T-helper 2 cell treated with Interferon-gamma antibody and Interleukin-4, amounts not matched to agents 100 ng/mL and 5 ng/mL, for 36 hours (primary cell): ENCODE results near the gene PKNOX1. TPM values are rescaled to one million over a fixed set of nuclear protein-coding genes. Genes with fewer than 3 reads are reported as not detected.
"Not testable (repeated sequence)": the region's sequence is repeated elsewhere in the genome, so short reads cannot be mapped to it uniquely, and the experiment has no call there.

Experiments used
- intact Hi-C: fragments of 100-400 bp; cut with micrococcal nuclease; formaldehyde crosslinking; loops from one replicate; pipeline ENCODE4 v1.15.1; 2023
- total RNA-seq: library from RNA; stranded (reverse); gene quantifications from 2 replicates; pipeline ENCODE4 v1.2.3, GENCODE V29; 2022

The PKNOX1 gene
- total RNA-seq, 1 donor from 2014 or later: 32.2 TPM

DNA sequence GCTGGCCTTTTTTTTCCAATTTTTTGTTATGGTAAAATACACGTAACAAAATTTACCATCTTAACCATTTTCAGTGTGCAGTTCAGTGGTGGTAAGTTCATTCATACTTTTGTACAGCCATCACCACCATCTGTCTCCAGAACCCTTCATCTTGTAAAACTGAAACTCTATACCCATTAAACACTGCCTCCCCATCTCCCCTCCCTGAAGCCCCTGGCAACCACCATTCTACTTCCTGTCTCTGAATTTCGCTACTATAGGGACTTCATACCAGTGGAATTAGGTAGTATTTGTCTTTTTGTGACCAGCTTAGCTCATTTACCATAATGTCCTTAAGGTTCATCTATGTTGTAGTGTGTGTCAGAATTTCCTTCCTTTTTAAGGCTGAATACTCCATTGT, 8.7 kb downstream of the PKNOX1 start:
- intact Hi-C loops: no loop called here

DNA sequence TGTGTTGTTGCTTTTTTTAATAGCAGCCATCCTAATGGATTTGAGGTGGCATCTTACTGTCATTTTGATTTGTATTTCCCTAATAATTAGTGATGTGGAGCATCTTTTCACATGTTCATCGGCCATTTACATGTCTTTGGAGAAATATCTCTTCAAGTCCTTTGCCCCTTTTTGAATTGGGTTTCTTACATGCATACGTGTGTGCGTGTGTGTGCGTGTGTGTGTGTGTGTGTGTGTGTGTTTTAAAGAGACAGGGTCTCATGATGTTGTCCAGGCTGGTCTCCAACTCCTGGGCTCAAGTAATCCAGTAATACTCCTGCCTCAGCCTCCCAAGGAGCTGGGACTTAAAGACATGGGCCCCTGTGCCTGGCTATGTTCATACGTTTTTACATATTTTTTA, 9.5 kb downstream of the PKNOX1 start:
- intact Hi-C loops: no loop called here

DNA sequence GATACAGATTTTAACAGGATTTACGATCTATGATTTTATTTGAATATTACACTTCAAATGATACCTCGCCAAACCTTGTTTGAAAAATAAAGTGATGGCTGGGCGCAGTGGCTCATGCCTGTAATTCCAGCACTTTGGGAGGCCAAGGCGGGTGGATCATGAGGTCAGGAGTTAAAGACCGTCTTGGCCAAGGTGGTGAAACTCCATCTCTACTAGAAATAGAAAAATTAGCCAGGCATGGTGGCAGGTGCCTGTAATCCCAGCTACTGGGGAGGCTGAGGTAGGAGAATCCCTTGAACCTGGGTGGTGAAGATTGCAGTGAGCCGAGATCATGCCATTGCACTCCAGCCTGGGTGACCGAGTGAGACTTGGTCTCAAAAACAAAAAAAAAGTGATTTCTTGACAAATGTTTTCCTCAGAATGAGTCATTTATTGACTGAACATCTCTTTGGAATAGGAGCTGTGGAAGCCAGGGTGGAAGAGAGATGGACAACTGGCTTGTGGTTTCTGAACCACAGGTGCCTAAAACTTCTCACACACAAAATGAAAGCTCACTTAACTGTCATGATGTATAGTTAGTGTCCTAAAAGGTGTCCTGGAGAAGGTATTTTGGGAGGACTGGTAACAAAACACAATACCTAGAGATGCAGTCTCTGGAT, 11.9 kb downstream of the PKNOX1 start:
- intact Hi-C loops: no loop called here

DNA sequence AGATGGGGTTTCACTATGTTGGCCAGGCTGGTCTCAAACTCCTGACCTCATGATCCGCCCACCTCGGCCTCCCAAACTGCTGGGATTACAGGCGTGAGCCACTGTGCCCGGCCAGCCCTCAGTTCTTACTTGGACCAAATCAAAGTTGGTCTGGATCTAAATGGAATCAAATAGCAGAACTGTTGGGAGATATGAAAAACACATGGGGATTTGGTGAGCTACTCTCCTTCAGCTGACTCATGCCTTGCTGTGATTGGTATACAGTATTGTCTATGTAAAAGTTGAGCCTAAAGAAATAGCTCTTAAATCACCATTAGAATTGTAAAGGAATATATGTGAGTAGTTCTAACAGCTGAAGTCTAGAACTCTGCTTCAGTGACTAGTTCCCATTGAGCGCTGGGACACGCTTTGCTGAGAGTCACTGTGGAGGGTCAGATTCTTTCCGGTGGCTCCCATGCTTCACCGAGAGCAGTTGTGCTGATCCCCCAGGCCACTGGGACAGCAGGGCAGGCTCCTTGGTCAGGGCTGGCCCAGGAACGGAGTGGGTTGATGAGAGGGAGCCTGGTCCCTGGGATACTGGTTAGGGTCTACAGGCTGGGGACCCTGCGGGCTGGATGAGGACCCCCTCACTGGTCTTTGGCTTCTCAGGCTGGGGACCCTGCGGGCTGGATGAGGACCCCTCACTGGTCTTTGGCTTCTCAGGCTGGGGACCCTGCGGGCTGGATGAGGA, 14.0 kb downstream of the PKNOX1 start:
- intact Hi-C loops: no loop called here

DNA sequence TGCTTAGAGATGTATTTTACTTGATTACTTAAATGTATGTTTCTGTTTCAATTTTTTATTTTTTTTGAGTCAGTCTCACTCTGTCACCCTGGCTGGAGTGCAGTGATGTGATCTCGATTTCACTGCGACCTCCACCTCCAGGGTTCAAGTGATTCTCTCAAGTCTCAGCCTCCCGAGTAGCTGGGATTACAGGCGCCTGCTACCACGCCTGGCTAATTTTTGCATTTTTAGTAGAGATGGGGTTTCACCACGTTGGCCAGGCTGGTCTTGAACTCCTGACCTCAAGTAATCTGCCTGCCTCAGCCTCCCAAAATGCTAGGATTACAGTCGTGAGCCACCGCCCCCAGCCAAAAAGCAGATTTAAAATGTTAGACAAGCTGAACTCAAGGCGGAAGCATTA, 15.0 kb downstream of the PKNOX1 start:
- intact Hi-C loops: not testable (repeated sequence)

DNA sequence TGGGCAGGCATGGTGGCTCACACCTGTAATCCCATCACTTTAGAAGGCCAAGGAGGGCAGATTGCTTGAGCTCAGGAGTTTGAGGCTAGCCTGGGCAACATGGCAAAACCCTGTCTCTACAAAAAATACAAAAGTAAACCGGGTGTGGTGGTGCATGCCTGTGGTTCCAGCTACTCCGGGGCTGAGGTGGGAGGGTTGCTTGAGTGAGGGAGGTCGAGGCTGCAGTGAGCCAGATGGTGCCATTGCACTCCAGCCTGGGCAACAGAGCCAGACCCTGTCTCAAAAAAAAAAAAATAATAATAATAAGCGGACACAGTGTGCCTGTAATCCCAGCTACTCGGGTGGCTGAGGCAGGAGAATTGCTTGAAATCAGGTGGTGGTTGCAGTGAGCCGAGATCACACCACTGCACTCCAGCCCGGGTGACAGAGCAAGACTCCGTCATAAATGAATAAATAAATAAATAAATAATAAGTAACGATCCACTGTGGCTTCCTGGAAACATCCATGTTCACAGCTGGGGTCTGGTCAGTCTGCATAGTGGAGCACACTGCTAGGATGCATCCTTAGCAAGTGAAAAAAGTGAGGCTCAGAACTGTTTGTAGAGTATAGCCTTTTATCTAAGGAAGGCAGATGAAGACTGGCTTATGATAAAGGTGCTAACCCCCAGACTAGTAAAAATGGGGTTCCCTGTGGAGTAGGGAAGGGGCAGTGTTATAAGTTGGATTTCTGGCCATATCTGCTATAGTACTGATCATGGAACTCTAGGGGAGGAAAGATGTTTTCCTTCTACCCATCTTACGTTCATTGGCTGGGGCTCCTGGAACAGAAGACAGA, 15.7 kb downstream of the PKNOX1 start:
- intact Hi-C loops: no loop called here

DNA sequence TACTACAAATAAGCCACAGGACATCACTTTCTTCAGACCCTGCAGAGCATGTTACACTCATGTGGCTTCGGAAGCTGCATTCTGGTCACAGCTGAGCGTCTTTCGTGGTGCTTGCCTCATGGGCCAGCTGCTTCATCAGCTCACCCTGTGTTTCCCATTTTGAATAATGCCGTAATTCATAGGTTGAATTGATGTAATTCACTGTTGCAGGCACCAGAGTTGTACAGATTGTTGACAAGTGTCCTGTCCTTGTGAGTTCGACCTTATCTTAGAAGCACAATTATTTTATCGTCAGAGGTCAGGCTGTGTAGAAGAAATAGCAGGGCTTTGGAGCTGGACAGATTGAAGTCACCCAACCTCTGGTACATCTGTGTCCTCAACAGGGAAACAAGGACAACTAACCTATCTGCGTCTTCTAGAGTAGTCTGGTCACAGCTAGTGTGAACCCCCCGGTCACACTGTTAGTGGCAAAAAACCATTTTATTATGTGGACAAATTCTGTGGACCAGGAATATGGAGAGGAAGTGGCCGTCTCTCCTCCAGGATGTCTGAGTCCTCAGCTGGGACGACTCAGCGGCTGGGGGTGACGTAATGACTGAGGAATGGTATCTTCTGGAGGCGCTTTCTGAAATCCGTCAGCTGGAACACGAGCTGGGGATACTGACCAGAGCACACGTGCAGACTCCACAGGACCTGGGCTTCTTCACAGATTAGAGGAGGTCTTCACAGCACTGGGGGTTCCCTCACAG, 17.8 kb downstream of the PKNOX1 start:
- intact Hi-C loops: no loop called here

DNA sequence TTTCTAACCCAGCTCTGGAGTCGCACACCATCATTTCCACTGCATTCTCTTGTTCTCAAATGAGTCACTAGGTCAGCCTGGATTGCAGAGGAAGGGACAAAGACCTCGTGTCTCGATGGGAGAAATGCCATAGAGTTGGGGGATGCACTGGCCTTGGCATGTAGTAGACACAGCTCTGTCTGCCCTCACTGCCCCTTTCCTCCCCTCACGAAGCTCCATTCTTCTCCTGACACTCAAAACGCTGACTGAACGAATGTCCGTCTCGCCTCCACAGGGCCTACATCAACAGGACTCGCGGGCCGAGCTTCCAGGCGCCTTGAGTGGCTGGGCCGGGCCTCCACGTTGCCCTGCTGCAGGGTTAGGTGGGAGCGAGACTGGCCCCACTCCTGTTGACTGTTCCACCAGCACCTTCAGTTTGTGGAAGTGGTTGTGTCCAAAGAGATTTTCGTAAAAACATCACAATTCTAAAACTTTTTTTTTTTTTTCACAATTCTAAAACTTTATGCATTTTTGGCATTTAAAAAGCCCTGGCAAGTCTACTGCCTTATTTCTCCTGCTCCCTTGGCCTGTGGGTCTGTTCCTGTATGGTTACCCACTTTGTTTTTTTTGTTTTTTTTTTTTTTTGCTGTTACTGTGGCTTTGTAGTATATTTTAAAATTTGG, 18.8 kb downstream of the PKNOX1 start:
- intact Hi-C loops: no loop called here

DNA sequence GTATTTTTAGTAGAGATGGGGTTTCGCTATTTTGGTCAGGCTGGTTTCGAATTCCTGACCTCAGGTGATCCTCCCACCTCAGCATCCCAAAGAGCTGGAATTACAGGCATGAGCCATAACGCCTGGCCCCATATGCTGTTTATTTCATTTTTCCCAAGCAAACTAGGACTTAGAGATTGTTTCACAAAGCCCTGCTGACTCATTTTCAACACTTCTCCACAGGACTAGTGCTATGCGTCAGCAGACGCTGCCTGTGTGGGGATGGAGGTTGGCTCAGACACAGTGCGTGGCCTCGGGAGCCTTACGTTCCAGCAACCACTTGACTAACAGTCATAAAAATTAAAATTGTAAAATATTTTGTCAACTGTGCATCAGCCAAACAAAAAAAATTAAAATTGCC, 22.7 kb downstream of the PKNOX1 start:
- intact Hi-C loops: no loop called here

DNA sequence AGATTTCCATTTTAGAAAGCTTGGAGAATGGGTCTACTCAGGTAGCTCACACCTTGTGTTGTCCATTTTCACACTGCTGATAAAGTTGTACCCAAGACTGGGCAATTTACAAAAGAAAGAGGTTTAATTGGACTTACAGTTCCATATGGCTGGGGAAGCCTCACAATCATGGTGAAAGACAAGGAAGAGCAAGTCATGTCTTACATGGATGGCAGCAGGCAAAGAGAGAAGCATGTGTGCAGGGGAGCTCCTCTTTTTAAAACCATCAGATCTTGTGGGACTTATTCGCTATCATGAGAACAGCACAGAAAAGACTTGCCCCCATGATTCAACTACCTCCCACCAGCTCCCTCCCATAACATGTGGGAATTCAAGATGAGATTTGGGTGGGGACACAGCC, 23.6 kb downstream of the PKNOX1 start:
- intact Hi-C loops: not testable (repeated sequence)

DNA sequence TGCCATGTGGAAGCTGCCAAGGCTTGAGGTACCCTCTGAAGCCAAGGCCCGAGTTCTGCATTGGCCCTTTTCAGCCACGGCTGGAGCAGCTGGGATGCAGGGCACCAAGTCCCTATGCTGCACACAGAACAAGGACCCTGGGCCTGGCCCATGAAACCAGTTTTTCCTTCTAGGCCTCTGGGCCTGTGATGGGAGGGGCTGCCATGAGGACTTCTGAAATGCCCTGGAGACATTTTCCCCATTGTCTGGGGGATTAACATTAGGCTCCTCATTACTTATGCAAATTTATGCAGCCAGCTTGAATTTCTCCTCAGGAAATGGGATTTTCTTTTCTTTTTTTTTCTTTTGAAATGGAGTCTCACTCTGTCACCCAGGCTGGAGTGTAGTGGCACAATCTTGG, 24.8 kb downstream of the PKNOX1 start:
- intact Hi-C loops: not testable (repeated sequence)

DNA sequence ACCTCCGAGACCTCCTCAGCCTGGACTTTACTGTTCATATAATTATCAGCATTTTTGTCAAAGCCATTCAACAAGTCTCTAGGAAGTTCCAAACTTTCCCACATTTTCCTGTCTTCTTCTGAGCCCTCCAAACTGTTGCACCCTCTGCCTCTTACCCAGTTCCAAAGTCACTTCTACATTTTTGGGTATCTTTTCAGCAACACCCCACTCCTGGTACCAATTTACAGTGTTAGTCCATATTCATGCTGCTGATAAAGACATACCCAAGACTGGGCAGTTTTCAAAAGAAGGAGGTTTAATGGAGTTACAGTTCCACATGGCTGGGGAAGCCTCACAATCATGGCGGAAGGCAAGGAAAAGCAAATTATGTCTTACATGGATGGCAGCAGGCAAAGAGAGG, 25.7 kb downstream of the PKNOX1 start:
- intact Hi-C loops: not testable (repeated sequence)

DNA sequence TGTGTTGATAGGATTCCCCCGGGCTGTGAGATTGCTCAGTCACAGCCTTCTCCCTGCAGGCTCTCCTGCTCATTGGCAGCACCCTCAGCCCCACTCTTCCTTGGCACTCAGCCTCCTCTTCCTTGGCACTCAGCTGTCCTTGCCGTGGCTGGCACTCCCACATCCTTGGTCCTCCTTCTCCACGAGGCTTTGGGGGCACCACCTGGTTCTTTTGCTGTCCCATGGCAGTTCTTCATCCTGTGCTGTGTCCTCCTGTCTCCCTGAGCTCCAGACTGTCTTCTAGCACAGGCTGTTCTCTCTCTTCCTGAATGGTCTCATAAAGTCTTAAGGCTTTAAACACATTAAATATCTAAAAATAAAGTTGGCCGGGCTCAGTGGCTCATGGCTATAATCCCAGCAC, 27.0 kb downstream of the PKNOX1 start:
- intact Hi-C loops: no loop called here

DNA sequence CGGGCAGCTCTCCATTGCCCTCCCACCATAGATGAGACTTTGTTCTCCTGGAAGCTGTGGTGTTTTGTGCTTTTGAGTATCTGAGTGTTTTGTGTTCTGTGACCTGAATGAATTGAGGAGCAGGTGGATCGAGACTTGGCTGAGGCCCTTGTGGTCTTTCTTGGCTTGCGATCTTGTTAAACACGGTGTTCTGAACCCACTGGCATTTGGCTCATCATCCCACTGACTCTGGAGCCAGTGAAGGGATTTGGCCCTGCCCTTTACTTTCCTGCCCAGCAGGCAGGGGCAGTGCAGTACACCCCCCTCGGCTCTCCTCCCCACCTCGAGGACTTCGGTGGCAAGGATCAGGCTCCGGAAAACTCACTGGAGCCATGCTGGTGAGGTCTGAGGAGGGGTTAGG, 30.6 kb downstream of the PKNOX1 start:
- intact Hi-C loops: no loop called here

DNA sequence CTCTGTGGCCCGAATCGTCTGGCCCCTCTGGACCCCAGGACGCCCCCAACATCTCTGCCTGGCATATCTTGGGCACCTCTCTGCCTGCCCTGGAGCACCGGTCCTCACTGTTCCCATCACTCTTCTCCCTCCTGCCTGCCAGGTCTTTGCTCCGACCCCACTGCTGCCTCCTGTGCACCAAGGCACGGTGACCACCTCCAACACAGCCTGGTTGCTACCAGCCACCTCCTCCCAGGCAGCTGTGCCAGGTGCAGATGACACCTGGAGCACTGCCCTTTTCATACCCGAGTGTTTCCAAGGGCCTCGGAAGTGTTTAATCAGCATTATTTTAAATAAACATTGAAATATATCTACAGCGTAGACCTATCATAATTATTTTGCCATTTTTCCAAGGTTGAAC, 31.3 kb downstream of the PKNOX1 start:
- intact Hi-C loops: no loop called here

DNA sequence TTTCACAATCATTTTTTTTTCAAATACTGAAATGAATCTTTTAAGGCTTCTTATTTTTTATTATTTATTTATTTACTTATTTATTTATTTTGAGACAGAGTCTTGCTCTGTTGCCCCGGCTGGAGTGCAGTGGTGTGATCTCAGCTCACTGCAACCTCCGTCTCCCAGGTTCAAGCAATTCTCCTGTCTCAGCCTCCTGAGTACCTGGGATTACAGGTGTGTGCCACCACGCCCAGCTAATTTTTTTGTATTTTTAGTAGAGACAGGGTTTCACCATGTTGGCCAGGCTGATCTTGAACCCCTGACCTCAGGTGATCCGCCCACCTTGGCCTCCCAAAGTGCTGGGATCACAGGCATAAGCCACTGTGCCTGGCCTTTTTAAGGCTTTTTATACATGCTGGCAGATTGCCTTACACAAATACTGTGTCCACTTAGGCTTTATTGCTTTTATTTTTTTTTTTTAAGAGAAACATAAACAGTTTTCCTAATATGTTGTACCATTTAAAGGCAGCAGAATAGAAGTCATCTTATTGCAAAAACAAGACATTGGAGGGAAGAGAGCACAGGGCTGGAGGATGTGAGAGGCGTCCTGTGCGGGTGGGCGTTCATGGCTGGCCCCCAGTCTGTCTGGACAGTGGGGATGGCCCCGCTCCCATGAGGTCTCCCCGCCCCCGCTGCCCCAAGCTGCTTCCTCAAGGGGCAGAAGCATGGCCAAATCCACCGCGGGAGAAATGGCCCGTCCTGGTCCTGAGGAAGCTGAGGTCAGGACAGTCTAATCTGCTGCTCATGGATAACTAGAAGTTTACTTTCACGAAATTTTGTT, 31.9 kb downstream of the PKNOX1 start:
- intact Hi-C loops: not testable (repeated sequence)

DNA sequence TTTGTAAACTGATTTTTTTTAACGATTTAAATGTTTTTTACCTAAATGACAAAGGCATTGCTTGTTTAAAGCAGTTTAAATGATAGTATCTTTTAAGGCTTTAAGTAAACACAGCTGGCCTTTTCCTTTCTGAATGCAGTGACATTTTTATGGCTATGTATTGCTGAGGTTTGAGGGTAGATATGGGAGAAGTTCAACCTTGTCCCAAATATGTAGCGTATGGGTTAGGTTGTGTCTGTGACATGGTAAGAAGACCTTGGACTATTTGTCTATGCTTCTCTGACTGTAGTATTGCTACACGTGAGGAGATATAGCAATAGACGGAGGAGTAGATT, 32.5 kb downstream of the PKNOX1 start:
- intact Hi-C loops: no loop called here

DNA sequence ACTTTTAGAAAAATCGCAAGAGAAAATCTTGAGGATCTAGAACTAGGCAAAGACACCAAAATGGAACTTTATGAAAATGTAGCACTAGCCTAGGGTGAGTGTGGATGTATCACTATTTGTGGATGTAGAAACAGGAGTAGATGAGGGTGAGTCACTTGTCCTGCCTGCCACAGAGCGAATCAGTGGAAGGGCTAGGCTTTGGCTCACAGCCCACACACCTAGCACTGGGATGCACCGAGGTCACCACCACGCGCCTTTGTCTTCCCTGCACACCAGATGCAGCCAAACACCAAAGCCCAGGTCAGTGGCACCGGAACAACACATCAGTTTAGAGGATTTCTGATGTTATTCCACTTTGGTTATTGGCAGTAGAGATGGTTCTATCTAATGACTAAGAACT, 38.2 kb downstream of the PKNOX1 start:
- intact Hi-C loops: no loop called here

DNA sequence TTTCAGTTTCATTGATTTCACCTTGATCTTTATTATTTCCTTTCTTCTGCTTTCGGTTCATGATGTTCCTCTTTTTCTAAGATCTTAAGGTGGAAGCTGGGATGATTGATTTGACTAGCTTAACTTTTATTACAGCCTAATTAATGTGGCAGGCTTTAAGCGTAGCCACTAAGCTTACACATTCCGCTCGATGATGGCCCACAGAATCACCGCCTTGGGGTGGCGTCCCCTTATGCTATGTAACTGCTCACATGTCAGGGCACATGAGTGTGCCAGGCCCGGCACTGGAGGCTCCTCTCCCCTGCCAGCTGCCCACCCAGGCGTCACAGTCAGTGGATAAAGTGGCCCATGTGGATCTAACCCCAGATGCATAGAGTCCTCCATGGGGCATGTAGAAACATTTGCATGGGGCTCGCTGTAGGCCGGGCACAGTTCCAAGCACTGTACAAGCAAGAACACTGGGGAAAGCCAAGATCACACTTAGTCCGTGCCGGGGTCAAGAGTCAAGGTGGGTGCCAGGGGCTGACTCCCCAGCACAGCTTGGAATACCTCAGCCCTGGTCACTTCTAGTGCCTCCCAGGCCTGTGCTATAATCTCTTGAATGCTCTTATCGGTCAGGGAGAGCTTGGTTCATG, 41.7 kb downstream of the PKNOX1 start:
- intact Hi-C loops: no loop called here

DNA sequence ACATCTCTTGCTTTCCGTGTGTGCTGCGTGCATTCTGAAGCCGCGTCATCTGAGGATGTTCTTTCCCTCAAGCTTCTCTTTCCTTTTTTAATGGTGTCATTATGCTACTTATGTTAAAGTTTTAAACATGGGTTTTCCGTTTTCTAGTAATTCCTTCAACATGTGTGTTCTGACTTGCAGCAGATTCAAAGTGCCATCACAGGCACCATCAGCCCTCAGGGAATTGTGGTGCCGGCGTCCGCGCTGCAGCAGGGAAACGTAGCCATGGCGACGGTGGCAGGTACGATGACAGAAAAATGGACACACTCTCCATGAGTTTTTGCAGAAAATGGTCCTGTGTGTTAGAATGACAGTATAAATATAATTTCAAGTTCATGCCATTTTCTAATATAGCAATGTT, 42.4 kb downstream of the PKNOX1 start:
- intact Hi-C loops: no loop called here
